ENCODE data around the gene PCID2. TPM values are rescaled to one million over a fixed set of nuclear protein-coding genes. Genes with fewer than 3 reads are reported as not detected.

PCID2 gene
- total and polyA plus RNA-seq, 2 of the 13 experiments (the other 11 are each of a cell fraction or from before 2014, with no cell fraction given) = 65.0 to 111 TPM

DNA sequence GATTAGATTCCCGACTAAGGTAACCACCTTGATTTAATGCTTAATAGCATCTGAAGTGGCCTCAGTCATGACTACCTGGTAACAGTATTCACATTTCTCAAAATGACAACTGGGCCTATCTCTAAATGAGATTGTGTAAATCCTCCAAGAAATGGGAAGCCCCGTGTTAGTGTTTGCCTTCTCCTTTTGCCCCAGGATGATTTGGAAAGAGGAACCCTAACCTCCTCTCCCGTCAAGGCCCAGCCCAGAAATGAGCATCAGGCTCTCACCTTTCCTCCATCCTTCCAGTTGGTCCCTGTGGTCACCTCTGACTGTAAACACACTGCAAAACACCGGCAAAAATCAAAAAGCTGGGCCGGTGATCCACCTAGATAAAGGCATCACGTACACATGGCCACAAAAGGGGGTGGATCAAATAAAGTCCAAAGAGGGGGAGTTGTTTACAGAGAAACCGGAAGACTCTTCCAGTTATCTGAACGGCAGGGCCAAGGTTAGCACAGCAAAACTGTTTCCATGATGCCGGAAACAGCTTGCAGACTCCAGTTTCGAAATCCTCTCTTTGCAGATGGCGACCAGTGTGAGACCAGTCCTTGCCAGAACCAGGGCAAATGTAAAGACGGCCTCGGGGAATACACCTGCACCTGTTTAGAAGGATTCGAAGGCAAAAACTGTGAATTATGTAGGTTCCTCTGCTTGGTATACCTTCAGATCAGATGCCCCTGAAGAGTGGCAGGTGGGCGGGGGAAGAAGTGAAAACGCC is 69.5 kb downstream of the PCID2 start (continued):
- TF ChIP-seq, protein P1, sequence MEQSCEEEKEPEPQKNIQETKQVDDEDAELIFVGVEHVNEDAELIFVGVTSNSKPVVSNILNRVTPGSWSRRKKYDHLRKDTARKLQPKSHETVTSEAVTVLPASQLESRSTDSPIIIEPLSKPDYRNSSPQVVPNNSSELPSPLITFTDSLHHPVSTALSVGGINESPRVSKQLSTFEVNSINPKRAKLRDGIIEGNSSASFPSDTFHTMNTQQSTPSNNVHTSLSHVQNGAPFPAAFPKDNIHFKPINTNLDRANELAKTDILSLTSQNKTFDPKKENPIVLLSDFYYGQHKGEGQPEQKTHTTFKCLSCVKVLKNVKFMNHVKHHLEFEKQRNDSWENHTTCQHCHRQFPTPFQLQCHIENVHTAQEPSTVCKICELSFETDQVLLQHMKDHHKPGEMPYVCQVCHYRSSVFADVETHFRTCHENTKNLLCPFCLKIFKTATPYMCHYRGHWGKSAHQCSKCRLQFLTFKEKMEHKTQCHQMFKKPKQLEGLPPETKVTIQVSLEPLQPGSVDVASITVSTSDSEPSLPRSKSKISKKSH (CRISPR knock-in tag; IDR thresholded peaks at IDR 0.05; ENCODE audit: borderline replicate concordance) = no peak
- TF ChIP-seq GATAD2A (CRISPR knock-in tag; IDR thresholded peaks at IDR 0.05) (peak; percentile 86), KLF11 (CRISPR knock-in tag; IDR thresholded peaks at IDR 0.05) (0 out of 2 replicates have a peak, but pooled peaks have one; percentile 41), NRL (CRISPR knock-in tag; IDR thresholded peaks at IDR 0.05; ENCODE audit: borderline replicate concordance) (no peak), MTA1 (CRISPR knock-in tag; IDR thresholded peaks at IDR 0.05; ENCODE audit: borderline replicate concordance) (peak; percentile 78), HHEX (CRISPR knock-in tag; IDR thresholded peaks at IDR 0.05) (peak; percentile 55; the same call in 1 of the 2 replicates), ZNF543 (CRISPR knock-in tag; IDR thresholded peaks at IDR 0.05) (peak; percentile 93), PHF8 (CRISPR knock-in tag; IDR thresholded peaks at IDR 0.05) (peak; percentile 54), ZSCAN22 (CRISPR knock-in tag; IDR thresholded peaks at IDR 0.05) (no peak), JUND (CRISPR knock-in tag; IDR thresholded peaks at IDR 0.05) (no peak), ZZZ3 (CRISPR knock-in tag; IDR thresholded peaks at IDR 0.05; ENCODE audit: borderline replicate concordance) (no peak), KAT2B (IDR thresholded peaks at IDR 0.05; ENCODE audit: borderline replicate concordance, low read depth, low read length) (no peak), CENPX (CRISPR knock-in tag; IDR thresholded peaks at IDR 0.05) (no peak), HIVEP1 (CRISPR knock-in tag; IDR thresholded peaks at IDR 0.05) (peak; percentile 78), ZNF567 (CRISPR knock-in tag; IDR thresholded peaks at IDR 0.05; ENCODE audit: borderline replicate concordance) (no peak)
- TF ChIP-seq, protein P2, sequence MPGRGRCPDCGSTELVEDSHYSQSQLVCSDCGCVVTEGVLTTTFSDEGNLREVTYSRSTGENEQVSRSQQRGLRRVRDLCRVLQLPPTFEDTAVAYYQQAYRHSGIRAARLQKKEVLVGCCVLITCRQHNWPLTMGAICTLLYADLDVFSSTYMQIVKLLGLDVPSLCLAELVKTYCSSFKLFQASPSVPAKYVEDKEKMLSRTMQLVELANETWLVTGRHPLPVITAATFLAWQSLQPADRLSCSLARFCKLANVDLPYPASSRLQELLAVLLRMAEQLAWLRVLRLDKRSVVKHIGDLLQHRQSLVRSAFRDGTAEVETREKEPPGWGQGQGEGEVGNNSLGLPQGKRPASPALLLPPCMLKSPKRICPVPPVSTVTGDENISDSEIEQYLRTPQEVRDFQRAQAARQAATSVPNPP (CRISPR knock-in tag; IDR thresholded peaks at IDR 0.05) = no peak
- TF ChIP-seq, protein P3, sequence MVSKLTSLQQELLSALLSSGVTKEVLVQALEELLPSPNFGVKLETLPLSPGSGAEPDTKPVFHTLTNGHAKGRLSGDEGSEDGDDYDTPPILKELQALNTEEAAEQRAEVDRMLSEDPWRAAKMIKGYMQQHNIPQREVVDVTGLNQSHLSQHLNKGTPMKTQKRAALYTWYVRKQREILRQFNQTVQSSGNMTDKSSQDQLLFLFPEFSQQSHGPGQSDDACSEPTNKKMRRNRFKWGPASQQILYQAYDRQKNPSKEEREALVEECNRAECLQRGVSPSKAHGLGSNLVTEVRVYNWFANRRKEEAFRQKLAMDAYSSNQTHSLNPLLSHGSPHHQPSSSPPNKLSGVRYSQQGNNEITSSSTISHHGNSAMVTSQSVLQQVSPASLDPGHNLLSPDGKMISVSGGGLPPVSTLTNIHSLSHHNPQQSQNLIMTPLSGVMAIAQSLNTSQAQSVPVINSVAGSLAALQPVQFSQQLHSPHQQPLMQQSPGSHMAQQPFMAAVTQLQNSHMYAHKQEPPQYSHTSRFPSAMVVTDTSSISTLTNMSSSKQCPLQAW (CRISPR knock-in tag; IDR thresholded peaks at IDR 0.05) = peak; percentile 97
- TF ChIP-seq, protein P4, sequence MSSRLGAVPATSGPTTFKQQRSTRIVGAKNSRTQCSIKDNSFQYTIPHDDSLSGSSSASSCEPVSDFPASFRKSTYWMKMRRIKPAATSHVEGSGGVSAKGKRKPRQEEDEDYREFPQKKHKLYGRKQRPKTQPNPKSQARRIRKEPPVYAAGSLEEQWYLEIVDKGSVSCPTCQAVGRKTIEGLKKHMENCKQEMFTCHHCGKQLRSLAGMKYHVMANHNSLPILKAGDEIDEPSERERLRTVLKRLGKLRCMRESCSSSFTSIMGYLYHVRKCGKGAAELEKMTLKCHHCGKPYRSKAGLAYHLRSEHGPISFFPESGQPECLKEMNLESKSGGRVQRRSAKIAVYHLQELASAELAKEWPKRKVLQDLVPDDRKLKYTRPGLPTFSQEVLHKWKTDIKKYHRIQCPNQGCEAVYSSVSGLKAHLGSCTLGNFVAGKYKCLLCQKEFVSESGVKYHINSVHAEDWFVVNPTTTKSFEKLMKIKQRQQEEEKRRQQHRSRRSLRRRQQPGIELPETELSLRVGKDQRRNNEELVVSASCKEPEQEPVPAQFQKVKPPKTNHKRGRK (CRISPR knock-in tag; IDR thresholded peaks at IDR 0.05) = no peak
- TF ChIP-seq, protein P5, sequence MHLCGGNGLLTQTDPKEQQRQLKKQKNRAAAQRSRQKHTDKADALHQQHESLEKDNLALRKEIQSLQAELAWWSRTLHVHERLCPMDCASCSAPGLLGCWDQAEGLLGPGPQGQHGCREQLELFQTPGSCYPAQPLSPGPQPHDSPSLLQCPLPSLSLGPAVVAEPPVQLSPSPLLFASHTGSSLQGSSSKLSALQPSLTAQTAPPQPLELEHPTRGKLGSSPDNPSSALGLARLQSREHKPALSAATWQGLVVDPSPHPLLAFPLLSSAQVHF (CRISPR knock-in tag; IDR thresholded peaks at IDR 0.05) = no peak
- TF ChIP-seq, protein P6, sequence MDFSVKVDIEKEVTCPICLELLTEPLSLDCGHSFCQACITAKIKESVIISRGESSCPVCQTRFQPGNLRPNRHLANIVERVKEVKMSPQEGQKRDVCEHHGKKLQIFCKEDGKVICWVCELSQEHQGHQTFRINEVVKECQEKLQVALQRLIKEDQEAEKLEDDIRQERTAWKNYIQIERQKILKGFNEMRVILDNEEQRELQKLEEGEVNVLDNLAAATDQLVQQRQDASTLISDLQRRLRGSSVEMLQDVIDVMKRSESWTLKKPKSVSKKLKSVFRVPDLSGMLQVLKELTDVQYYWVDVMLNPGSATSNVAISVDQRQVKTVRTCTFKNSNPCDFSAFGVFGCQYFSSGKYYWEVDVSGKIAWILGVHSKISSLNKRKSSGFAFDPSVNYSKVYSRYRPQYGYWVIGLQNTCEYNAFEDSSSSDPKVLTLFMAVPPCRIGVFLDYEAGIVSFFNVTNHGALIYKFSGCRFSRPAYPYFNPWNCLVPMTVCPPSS (IDR thresholded peaks at IDR 0.05) = no peak

Data from HepG2 (cell line).